Muscle of leg (tissue), 11 donors: Measurements from ENCODE around the gene KLHL29. TPM values are rescaled to one million over a fixed set of nuclear protein-coding genes. Genes with fewer than 3 reads are reported as not detected.

Source experiments
- DNase-seq: peaks from one replicate; pipeline ENCODE4 v3.0.0; 2013
- H3K27ac ChIP-seq: one replicate; pipeline ENCODE4 v1.5.1; 2013; ENCODE audit warnings: mild to moderate bottlenecking, low read length, control low read depth
- H3K27me3 ChIP-seq: one replicate; pipeline ENCODE4 v1.6.1; 2013; ENCODE audit warnings: low read length; ENCODE audit not compliant: control insufficient read depth, insufficient read depth
- H3K36me3 ChIP-seq: one replicate; pipeline ENCODE4 v1.6.1; 2013; ENCODE audit warnings: low read length; ENCODE audit not compliant: control insufficient read depth, insufficient read depth
- H3K4me1 ChIP-seq: one replicate; pipeline ENCODE4 v1.6.1; 2013; ENCODE audit warnings: low read length; ENCODE audit not compliant: control insufficient read depth, insufficient read depth
- H3K4me3 ChIP-seq: one replicate; pipeline ENCODE4 v1.5.1; 2013; ENCODE audit warnings: low read length, control low read depth
- H3K9me3 ChIP-seq: replicated peaks from 2 replicates; pipeline ENCODE4 v1.6.1; 2013; ENCODE audit warnings: low read depth, low read length; ENCODE audit not compliant: control insufficient read depth
- WGBS: methylation state at CpG from one replicate; pipeline ENCODE4 v1.1.5; 2013; ENCODE audit warnings: missing lambda C conversion rate; ENCODE audit not compliant: insufficient coverage; 5-methylcytosine and 5-hydroxymethylcytosine counted together
- polyA plus RNA-seq, 8 donors: library from polyadenylated mRNA; unstranded; fragments of 120-200 nt; gene quantifications; one replicate each; pipeline versions ENCODE4 v1.2.1 to v1.2.3, GENCODE V29; 2013; ENCODE audit warnings: inconsistent platforms in 1 of 8, low replicate concordance in 1 of 8; ENCODE audit not compliant: insufficient read length in 8 of 8, insufficient read depth in 1 of 8
- total RNA-seq: library from RNA; stranded (reverse); fragments of 120-200 nt; gene quantifications from one replicate; pipeline ENCODE4 v1.2.4, GENCODE V29; 2013

KLHL29 gene
- total and polyA plus RNA-seq, 9 donors, result 4.7 to 9.7 (median 7.3) TPM

DNA sequence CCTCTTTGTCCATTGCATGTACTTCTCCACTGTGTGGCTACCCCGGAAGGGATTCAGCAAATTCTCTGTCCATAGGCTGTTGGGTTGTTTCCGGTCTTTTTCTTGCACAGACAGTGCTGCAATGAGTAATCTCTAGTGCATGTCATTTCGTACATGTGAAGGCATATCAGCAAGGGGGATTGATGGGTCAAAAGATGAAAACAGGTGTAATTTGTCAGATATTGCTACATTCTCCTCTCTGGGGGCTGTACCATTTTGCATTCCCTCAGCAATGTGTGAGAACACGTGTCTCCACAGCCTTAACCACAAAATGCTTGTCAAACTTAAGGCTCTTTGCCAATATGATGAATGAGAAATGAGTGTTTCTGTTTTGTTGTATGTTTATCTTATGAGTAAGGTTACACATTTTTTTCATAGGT lies 60.5 kb downstream of the KLHL29 start:
- no peak for DNase-seq
- Histone ChIP-seq H3K4me3 (no peak overlapping the region), H3K27ac (no peak overlapping the region), H3K36me3 (no peaks in the 10 kb centered on the region), H3K9me3 (peaks cover 5% of the 10 kb centered on the region), H3K4me1 (peaks cover 13% of the 10 kb centered on the region), H3K27me3 (no peaks in the 10 kb centered on the region)
- WGBS, result 90% methylated on average over 2 of the region's 4 CpGs

DNA sequence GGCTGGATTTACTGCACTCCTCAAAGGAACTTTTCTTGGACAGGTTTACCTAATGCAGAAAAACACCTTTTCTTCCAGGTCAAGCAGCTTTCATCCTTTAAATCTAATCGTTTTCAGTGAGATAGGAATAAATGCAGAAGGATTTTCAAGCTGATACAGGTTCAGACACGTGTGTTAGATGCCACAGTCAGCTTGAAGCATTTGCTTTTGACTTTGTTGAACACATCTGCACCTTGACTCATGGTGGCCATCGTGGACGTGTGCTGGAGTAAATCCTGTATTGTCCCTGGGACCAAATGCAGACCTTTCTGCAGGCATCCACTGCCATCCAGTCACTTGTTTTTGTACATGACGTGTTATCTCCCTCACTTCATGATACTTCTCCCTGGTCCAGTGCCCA lies 61.9 kb downstream of the KLHL29 start:
- Histone ChIP-seq H3K4me3 (no peak overlapping the region), H3K9me3 (no peaks in the 10 kb centered on the region), H3K36me3 (no peaks in the 10 kb centered on the region), H3K27me3 (no peaks in the 10 kb centered on the region), H3K27ac (no peak overlapping the region), H3K4me1 (peaks cover 13% of the 10 kb centered on the region)
- 83% methylated on average over 5 of the region's 5 CpGs for WGBS
- DNase-seq, result no peak

DNA sequence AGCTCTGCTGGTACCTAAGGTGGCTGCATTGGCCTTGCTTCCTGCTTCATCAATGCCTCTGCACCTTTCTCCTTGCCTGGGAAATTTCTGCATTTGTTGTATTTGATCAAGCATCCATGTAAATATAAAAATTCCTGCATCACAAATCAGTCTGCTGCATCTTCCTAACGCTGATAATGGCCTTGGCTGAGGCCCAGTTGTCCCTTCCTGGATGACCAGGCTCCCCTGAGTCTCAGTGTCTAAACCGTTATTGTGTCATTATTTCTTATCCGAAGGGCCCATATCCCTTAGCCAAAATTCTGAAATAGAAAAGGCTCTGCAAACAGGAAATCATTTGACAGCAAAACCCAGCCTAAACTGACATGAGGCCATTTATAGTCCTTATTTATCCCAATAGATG lies 62.4 kb downstream of the KLHL29 start:
- no CpG with 5 or more reads among the region's 3 CpGs for WGBS
- H3K27ac ChIP-seq, result no peak overlapping the region
- H3K36me3 ChIP-seq, result no peaks in the 10 kb centered on the region
- H3K9me3 ChIP-seq, result no peaks in the 10 kb centered on the region
- no peaks in the 10 kb centered on the region for H3K27me3 ChIP-seq
- peaks cover 16% of the 10 kb centered on the region for H3K4me1 ChIP-seq
- H3K4me3 ChIP-seq, result no peak overlapping the region
- no peak for DNase-seq

DNA sequence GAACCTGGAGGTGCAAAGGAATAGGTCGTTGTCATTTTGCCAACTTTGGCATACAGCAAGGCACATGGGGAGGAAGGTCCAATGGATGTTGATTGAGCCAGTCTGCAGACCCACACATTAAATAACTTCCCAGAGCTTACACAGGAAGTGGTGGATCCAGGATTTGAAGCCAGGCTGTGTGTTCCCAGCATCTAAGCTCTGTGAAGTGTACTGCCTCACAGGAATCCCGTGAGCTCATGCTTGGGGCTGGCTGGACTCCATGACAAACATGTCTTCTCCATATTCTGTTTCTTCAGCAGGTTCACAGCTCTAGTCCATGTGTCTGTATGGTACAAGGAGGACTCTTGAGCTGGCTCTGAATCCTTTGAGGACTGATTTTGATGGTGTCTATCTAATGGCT lies 63.9 kb downstream of the KLHL29 start:
- DNase-seq, result no peak
- no CpG with 5 or more reads among the region's 2 CpGs for WGBS
- H3K27ac ChIP-seq, result no peak overlapping the region

DNA sequence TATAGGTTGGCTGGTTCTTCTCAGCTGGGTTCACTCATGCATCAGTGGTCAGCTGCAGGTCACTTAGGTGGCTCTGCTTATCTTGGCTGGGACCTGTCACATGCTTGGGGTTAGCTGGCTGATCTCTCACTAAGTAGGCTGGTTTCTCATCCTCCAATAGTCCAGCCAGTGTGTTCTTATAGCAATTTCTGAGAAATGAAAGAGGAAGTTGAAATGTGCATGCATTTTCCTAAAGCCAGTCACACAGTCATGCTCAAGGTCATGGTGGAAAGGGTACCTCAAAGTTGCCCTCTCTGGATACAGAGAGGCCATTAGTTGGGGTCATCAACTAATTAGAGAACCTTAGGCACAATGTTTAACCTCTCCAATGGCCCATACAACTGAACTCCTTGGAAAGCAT lies 64.4 kb downstream of the KLHL29 start:
- DNase-seq, result no peak

More for the DNA sequence above, 63.9 kb downstream of the KLHL29 start:
- Histone ChIP-seq H3K4me3 (no peak overlapping the region), H3K4me1 (peaks cover 23% of the 10 kb centered on the region), H3K36me3 (no peaks in the 10 kb centered on the region), H3K9me3 (no peaks in the 10 kb centered on the region), H3K27me3 (peaks cover 3% of the 10 kb centered on the region)

GRCh38 chr2:23449831-23450331 lies 64.9 kb downstream of the KLHL29 start:
- Histone ChIP-seq H3K27me3 (peaks cover 3% of the 10 kb centered on the region), H3K36me3 (no peaks in the 10 kb centered on the region), H3K4me1 (peaks cover 23% of the 10 kb centered on the region), H3K4me3 (no peak overlapping the region), H3K27ac (no peak overlapping the region), H3K9me3 (no peaks in the 10 kb centered on the region)
- DNase-seq, result peak; percentile 78
- WGBS, result 61% methylated on average over 10 of the region's 14 CpGs

More for the DNA sequence above, 64.4 kb downstream of the KLHL29 start:
- no peaks in the 10 kb centered on the region for H3K9me3 ChIP-seq
- H3K27me3 ChIP-seq, result peaks cover 3% of the 10 kb centered on the region
- no peak overlapping the region for H3K27ac ChIP-seq
- H3K4me3 ChIP-seq, result no peak overlapping the region
- H3K36me3 ChIP-seq, result no peaks in the 10 kb centered on the region
- H3K4me1 ChIP-seq, result peaks cover 23% of the 10 kb centered on the region

GRCh38 chr2:23452372-23452771 lies 67.4 kb downstream of the KLHL29 start:
- DNase-seq, result no peak
- Histone ChIP-seq H3K27ac (no peak overlapping the region), H3K4me1 (peaks cover 23% of the 10 kb centered on the region), H3K27me3 (peaks cover 5% of the 10 kb centered on the region), H3K4me3 (no peak overlapping the region), H3K9me3 (no peaks in the 10 kb centered on the region), H3K36me3 (no peaks in the 10 kb centered on the region)
- 92% methylated on average over 2 of the region's 5 CpGs for WGBS

- peak; percentile 71 for DNase-seq
- WGBS, result 24% methylated on average over 5 of the region's 9 CpGs
- no peak overlapping the region for H3K27ac ChIP-seq
- H3K4me3 ChIP-seq, result no peak overlapping the region
- H3K4me1 ChIP-seq, result peaks cover 23% of the 10 kb centered on the region
- no peaks in the 10 kb centered on the region for H3K9me3 ChIP-seq
- peaks cover 5% of the 10 kb centered on the region for H3K27me3 ChIP-seq
- H3K36me3 ChIP-seq, result no peaks in the 10 kb centered on the region
Measured at GRCh38 chr2:23452853-23453420, 68.0 kb downstream of the KLHL29 start.

GRCh38 chr2:23453432-23453831 lies 68.5 kb downstream of the KLHL29 start:
- Histone ChIP-seq H3K4me1 (peaks cover 23% of the 10 kb centered on the region), H3K27ac (no peak overlapping the region), H3K36me3 (no peaks in the 10 kb centered on the region), H3K27me3 (peaks cover 5% of the 10 kb centered on the region), H3K9me3 (no peaks in the 10 kb centered on the region), H3K4me3 (no peak overlapping the region)
- WGBS, result 61% methylated on average over 3 of the region's 8 CpGs
- no peak for DNase-seq

DNA sequence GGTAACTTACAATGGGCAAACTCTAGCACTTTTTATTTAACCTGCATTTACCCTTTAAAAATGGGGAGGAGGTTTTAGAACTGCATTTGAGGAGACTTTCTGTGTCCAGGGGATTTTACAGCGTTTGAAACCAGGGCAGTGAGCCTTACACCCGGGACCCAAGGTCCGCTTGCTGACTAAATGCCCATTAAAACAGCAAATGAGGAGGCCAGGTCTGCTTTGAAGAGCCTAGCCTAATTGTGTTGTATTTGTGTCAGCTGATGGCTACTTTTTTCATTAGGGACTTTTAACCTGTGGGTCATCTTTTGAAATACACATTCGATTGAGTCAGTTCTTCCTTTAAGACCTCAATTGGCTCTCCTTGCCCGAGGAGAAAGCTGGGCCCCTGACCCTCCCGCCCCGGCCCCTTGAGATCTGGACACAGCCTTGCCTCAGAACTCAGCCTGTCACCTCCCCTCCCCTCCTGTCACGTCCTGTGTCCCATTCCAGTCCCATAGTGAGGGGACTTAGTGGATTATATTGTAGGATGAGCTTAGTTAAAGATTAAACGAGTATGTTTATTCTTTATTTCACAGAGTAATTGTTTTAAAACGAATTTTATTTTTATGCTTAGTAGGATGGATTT lies 69.0 kb downstream of the KLHL29 start:
- H3K27me3 ChIP-seq, result peaks cover 5% of the 10 kb centered on the region
- peaks cover 23% of the 10 kb centered on the region for H3K4me1 ChIP-seq
- no peaks in the 10 kb centered on the region for H3K36me3 ChIP-seq
- no peak for DNase-seq
- no peak overlapping the region for H3K4me3 ChIP-seq
- no peaks in the 10 kb centered on the region for H3K9me3 ChIP-seq
- 39% methylated on average over 3 of the region's 10 CpGs for WGBS
- no peak overlapping the region for H3K27ac ChIP-seq
